Thoracic aorta (tissue), 2 donors: Measurements from ENCODE around the gene ZNF524. TPM values are rescaled to one million over a fixed set of nuclear protein-coding genes. Genes with fewer than 3 reads are reported as not detected.

ENCODE experiments used
- ATAC-seq: fragments of 150-250 bp; one replicate; pipeline ENCODE4 v1.8.0; 2017; ENCODE audit warnings: low read depth; ENCODE audit not compliant: insufficient number of reproducible peaks, low FRiP score
- DNase-seq: peaks from one replicate; pipeline ENCODE4 v3.0.0-alpha.2; 2020; ENCODE audit warnings: low spot score
- H3K27ac ChIP-seq, 2 donors: fragments of 200-600 bp; sonication (generic); 1 replicate in 1 of 2; 2 replicates in 1 of 2; pipeline ENCODE4 v1.5.1; 2016; ENCODE audit warnings: mild to moderate bottlenecking in 2 of 2, moderate library complexity in 2 of 2
- H3K27me3 ChIP-seq: fragments of 200-600 bp; sonication (generic); replicated peaks from 2 replicates; pipeline ENCODE4 v1.6.0; 2016; ENCODE audit warnings: mild to moderate bottlenecking; ENCODE audit not compliant: insufficient read depth
- H3K36me3 ChIP-seq: fragments of 200-600 bp; sonication (generic); one replicate; pipeline ENCODE4 v1.5.1; 2016
- H3K4me1 ChIP-seq, 2 donors: fragments of 200-600 bp; sonication (generic); 1 replicate in 1 of 2; 2 replicates in 1 of 2; pipeline versions ENCODE4 v1.5.1 to v1.6.0; 2016; ENCODE audit warnings: low read depth in 2 of 2, mild to moderate bottlenecking in 1 of 2; ENCODE audit not compliant: control insufficient read depth in 1 of 2
- H3K4me3 ChIP-seq: fragments of 200-600 bp; sonication (generic); 2 replicates; pipeline ENCODE4 v1.5.1; 2016; ENCODE audit warnings: mild to moderate bottlenecking
- H3K9me3 ChIP-seq: fragments of 200-600 bp; sonication (generic); 2 replicates; pipeline ENCODE4 v1.5.1; 2016
- total RNA-seq, 2 donors: library from RNA; depleted of rRNA; stranded (reverse); fragments of >200 nt; gene quantifications; one replicate each; pipeline versions ENCODE4 v1.1.0 to v1.2.3, GENCODE V29; 2016
- TF ChIP-seq, protein P1 (sequence below): fragments of 200-600 bp; sonication (generic); IDR thresholded peaks from one replicate; pipeline ENCODE4 v1.5.1; 2019; ENCODE audit warnings: antibody characterized with exemption

The ZNF524 gene
- total RNA-seq, 2 donors from 2014 or later = 21.7 to 26.4 TPM

DNA sequence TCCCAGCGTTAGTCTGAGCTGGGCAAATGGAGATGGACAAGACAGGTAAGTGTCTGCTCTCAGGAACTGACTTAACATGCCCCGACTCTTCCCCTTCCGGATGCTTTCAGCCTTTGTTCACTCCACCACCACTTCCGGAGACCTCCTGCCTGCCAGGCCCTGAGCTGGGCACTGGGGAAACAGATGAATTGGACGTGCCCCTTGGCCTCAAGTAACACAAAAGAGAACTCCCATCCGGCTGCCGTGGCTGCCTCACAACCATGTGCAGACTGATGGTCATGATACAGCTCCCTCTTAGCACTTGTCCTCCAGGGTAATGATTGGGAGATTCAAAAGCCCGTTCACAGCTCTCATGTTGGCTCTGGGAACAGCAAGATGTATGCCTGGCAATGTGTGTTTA is 17.3 kb downstream of the ZNF524 start:
- no peaks in the 10 kb centered on the region for H3K27me3 ChIP-seq
- H3K36me3 ChIP-seq = peaks cover 32% of the 10 kb centered on the region
- H3K9me3 ChIP-seq = no peaks in the 10 kb centered on the region
- ATAC-seq (no peak), DNase-seq (no peak)
- TF ChIP-seq, protein P1, sequence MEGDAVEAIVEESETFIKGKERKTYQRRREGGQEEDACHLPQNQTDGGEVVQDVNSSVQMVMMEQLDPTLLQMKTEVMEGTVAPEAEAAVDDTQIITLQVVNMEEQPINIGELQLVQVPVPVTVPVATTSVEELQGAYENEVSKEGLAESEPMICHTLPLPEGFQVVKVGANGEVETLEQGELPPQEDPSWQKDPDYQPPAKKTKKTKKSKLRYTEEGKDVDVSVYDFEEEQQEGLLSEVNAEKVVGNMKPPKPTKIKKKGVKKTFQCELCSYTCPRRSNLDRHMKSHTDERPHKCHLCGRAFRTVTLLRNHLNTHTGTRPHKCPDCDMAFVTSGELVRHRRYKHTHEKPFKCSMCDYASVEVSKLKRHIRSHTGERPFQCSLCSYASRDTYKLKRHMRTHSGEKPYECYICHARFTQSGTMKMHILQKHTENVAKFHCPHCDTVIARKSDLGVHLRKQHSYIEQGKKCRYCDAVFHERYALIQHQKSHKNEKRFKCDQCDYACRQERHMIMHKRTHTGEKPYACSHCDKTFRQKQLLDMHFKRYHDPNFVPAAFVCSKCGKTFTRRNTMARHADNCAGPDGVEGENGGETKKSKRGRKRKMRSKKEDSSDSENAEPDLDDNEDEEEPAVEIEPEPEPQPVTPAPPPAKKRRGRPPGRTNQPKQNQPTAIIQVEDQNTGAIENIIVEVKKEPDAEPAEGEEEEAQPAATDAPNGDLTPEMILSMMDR = no peak
- H3K27ac ChIP-seq = no peak overlapping the region
- H3K4me1 ChIP-seq = no peaks in the 10 kb centered on the region
- H3K4me3 ChIP-seq = no peak overlapping the region

- no peak overlapping the region for H3K27ac ChIP-seq
- DNase-seq (no peak), ATAC-seq (no peak)
- H3K4me1 ChIP-seq = no peaks in the 10 kb centered on the region
- peaks cover 32% of the 10 kb centered on the region for H3K36me3 ChIP-seq
- H3K4me3 ChIP-seq = no peak overlapping the region
- H3K9me3 ChIP-seq = no peaks in the 10 kb centered on the region
- TF ChIP-seq, protein P1 = no peak
- H3K27me3 ChIP-seq = no peaks in the 10 kb centered on the region
Observed at GRCh38 chr19:55618426-55618825, 18.3 kb downstream of the ZNF524 start.

GRCh38 chr19:55619286-55619685 is 19.2 kb downstream of the ZNF524 start:
- Histone ChIP-seq H3K4me1 (no peaks in the 10 kb centered on the region), H3K27me3 (no peaks in the 10 kb centered on the region), H3K36me3 (peaks cover 28% of the 10 kb centered on the region), H3K27ac (no peak overlapping the region), H3K9me3 (no peaks in the 10 kb centered on the region), H3K4me3 (no peak overlapping the region)
- no peak for ATAC-seq
- DNase-seq = no peak
- TF ChIP-seq, protein P1 = no peak

GRCh38 chr19:55620410-55621204 is 20.5 kb downstream of the ZNF524 start:
- no peaks in the 10 kb centered on the region for H3K9me3 ChIP-seq
- H3K4me1 ChIP-seq = peaks cover 0 to 6% of the 10 kb centered on the region in 2 donors
- DNase-seq (no peak), ATAC-seq (no peak)
- H3K36me3 ChIP-seq = peaks cover 19% of the 10 kb centered on the region
- no peak overlapping the region for H3K4me3 ChIP-seq
- H3K27ac ChIP-seq = no peak overlapping the region
- H3K27me3 ChIP-seq = no peaks in the 10 kb centered on the region
- TF ChIP-seq, protein P1 = no peak

DNA sequence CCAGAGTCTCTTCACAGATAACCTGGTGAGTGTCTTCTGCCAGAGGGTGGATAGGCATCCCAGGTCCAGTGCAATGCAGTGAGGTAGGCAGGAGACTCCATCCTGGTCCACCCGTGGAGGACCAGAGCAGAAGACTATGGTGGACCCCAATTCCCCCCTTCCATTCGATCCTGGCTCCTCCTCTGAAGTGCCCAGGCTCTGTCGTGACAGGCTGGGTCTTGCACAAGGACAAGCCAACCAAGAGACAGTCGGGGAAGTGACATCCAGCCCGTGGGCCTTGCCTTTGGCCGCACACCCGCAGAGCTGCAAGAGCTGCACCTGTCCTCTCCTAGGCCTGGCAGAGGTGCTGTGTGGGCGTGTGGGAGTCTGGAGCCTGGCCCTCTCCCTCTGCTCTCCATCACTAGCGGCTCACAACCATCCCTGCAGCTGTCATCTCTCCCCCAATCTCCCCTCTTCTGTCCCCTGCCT is 21.2 kb downstream of the ZNF524 start:
- H3K36me3 ChIP-seq = peaks cover 13% of the 10 kb centered on the region
- peaks cover 0 to 6% of the 10 kb centered on the region in 2 donors for H3K4me1 ChIP-seq
- ATAC-seq (no peak), DNase-seq (no peak)
- TF ChIP-seq, protein P1 = no peak
- H3K4me3 ChIP-seq = no peak overlapping the region
- no peaks in the 10 kb centered on the region for H3K9me3 ChIP-seq
- H3K27me3 ChIP-seq = no peaks in the 10 kb centered on the region
- no peak overlapping the region for H3K27ac ChIP-seq
